NOMO-1 treated with DMSO at 0.1 percent for 48 hours (cell line): ENCODE results near the gene UCK1.

Experiments used
- DNase-seq: peaks from one replicate; lab custom pipeline; 2025; ENCODE audit not compliant: unreplicated experiment; lab: John Stamatoyannopoulos, UW

Gene UCK1

GRCh38 chr9:131477816-131478419 is 53.1 kb downstream of the UCK1 start:
- DNase-seq: no peak

GRCh38 chr9:131477367-131477766 is 53.7 kb downstream of the UCK1 start:
- DNase-seq: no peak

GRCh38 chr9:131476777-131477345 is 54.2 kb downstream of the UCK1 start:
- DNase-seq: no peak

GRCh38 chr9:131475956-131476776 is 54.9 kb downstream of the UCK1 start:
- DNase-seq: no peak

GRCh38 chr9:131475111-131475955 is 55.7 kb downstream of the UCK1 start:
- no peak for DNase-seq

GRCh38 chr9:131474711-131475110 is 56.4 kb downstream of the UCK1 start:
- DNase-seq: no peak

- no peak for DNase-seq
These were observed 57.2 kb downstream of the UCK1 start for GRCh38 chr9:131473891-131474290.
